H4 (cell line): ENCODE data around the gene RBM23. TPM values are rescaled to one million over a fixed set of nuclear protein-coding genes. Genes with fewer than 3 reads are reported as not detected.
"Not testable (repeated sequence)": the region's sequence is repeated elsewhere in the genome, so short reads cannot be mapped to it uniquely, and the experiment has no call there.

Source experiments
- DNase-seq: peaks from one replicate; pipeline ENCODE4 v3.0.0-alpha.2; 2015; ENCODE audit warnings: low spot score
- total RNA-seq: library from RNA; depleted of rRNA; stranded (reverse); fragments of >200 nt; shearing (Covaris generic); gene quantifications from 2 replicates; pipeline ENCODE4 v1.2.3, GENCODE V29; 2014

Gene RBM23
- total RNA-seq, 1 experiment from 2014 or later: 98.4 TPM

DNA sequence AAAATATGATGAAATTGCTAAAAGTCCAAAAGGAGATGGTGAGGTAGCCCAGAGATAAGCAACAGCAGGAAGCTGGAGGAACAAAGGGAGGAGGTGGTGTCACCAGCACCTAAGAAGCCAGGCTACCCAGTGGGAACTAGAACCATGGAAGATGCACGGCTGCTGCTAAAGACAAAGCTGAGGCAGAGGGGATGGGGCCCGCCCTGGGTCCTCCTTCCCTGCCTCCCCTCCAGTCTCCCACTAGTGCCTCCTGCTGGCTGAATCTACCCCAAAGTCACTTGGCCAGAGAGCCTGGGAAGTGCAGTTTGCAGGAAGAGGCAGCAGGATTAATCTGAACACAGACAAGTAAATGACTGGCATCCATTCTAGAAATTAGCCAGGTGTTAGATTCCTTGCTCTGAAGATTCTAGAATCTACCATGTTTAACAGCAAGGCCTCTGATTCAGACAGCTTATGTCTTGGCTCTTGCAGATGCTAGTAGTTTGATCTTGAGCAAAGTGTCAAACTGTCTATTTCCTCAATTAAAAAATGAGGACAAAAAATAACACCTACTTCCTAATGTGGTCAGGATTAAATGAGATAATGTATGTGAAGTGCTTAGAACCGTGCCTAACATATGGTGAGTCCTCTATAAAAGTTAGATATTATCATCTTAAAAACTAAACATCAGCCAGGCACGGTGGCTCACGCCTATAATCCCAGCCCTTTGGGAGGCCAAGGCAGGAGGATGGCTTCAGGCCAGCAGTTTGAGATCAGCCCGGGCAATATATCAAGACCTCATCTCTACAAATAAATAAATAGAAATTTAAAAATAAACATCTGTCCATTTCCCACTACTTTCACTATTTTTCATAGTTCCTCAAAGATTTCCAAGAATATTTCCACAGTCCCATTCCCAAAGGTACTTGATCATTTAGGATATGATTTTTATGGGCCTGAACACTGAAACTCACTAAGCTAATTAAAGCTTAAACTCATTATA, 53.2 kb downstream of the RBM23 start:
- DNase-seq: no peak

DNA sequence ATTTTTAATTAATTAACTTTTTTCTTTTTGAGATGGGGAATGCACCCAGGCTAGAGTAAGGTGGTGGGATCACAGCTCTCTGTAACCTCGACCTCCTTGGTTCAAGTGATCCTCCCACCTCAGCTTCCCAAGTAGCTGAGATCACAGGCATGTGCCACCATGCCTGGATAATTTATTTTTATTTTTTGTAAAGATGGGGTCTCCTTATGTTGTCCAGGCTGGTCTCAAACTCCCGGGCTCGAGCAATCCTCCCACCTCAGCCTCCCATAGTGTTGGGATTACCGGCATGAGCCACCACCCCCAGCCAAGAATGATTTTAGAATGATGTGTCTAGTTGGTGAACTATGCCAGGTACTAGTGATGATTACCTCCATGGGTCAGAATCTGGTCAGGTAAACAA, 54.0 kb downstream of the RBM23 start:
- DNase-seq: no peak

DNA sequence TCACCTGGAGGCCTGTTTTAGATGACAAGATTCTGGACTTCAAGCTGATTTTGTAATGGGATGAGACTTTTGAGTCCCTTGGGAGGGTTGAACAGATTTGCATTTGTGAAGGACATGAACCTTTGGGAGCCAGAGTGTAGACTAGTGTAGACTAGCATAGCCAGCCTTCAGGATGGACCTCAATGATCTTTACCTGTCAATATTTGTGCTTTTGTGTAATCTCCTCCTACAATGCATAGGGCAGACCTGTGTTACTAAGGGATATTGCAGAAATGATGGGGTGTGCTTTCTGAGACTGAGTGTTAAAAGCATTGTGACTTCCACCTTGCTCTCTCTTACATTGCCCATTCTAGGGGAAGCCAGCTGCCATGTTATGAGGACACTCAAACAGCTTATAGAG, 57.3 kb downstream of the RBM23 start:
- DNase-seq: no peak

DNA sequence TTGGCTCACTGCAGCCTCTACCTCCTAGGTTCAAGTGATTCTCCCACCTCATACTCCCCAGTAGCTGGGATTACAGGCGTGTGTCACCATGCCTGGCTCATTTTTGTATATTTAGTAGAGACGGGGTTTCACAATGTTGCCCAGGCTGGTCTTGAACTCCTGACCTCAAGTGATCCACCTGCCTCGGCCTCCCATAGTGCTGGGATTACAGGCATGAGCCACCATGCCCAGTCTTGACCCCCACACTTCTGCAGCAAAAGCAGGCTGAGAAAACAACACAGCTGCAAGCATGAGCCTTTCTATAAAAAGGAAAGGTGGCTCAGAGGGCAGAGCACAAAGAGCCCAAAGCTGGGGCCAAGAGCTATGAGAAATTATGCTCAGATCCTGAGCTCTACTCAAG, 58.6 kb downstream of the RBM23 start:
- DNase-seq: not testable (repeated sequence)

DNA sequence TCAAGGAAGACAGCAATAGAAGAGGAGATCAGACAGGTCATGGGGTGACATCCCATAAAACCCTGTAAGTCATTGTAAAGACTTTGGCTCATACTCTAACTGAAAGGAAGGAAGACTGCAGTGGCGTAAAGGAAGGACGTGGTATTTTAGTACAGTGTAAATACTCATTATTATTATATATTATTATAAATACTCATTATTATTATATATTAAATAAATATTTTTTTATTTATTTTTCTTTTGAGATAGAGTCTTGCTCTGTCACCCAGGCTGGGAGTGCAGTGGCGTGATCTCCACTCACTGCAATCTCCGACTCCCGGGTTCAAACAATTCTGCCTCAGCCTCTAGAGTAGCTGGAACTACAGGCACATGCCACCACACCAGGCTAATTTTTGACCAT, 62.5 kb downstream of the RBM23 start:
- no peak for DNase-seq

DNA sequence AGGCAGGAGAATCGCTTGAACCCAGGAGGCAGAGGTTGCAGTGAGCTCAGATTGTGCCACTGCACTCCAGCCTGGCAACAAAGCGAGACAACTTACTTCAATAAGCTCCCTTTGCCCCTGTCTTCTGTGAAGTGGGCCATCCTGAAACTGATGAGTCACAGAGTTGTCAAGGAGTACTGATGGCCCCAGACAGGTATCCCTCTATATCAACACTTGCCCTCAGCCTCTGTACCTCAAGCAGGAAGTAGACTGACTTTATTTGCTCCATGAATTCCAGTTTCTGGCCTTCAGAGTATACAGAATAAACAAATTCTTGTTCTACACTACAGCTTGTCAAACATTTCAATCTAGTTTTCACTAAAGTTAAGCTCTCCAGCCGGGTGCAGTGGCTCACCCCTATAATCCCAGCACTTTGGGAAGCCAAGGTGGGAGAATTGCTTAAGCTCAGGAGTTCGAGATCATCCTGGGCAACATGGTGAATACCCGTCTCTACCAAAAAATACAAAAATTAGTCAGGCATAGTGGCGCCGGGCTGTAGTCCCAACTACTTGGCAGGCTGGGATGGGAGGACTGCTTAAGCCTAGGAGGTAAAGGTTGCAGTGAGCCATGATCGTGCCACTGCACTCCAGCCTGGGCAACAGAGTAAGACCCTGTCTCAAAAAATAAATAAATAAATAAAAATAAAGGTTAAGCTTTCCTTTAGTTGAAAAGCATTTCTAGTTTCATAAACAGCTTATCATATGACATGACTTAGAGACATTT, 63.8 kb downstream of the RBM23 start:
- DNase-seq: no peak

DNA sequence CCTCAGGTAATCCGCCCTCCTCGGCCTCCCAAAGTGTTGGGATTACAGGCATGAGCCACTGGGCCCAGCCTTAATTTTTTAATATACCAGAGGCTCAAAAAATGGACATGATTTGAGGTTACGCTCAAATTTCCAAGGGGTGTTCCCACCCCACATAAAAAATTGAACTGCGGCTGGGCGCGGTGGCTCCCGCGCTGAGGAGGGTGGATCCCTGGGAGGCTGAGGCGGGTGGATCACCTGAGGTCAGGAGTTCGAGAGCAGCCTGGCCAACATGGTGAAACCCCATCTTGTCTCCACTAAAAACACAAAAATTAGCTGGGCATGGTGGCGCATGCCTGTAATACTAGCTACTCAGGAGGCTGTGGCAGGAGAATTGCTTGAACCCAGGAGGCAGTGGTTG, 64.7 kb downstream of the RBM23 start:
- not testable (repeated sequence) for DNase-seq

DNA sequence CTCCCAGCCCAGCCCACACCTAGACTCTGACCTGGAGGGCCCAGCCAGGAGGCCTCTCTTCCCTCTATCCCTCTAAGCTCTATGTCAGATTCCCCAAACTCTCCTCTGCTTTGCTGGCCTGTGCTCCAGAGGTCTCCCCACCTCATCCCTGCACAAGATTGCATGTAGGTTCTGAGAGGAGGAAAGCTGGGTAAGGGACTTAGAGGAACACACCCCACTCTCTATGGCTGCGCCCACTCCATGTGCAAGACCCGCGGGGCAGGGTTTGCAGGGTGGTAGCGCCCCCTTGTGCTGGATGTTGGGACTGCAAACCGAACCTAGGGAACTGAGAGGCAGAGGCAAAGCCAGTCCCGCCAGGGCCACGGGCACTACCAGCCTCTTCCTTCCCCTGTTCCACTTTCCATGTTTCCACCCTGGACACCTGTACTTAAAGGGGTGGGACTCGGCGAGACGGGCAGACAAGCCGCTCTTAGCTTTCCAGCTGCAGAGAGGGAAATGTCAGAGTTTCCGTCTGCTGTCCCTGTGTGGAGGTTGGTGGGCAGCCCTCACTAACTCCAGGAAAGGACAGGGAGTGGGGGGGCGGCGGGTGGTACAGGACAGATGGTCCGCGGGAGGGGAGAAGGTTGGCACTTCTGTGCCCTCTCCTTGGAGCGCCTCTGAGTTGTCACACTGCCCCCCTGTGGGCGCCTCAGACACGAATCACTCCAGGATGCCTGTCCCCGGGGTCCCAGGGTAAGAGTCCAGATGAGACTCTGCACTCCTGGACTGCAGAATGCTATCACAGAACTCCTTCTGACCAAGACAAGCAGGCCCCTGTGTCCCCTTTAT, 65.8 kb downstream of the RBM23 start:
- DNase-seq: peak; percentile 79

DNA sequence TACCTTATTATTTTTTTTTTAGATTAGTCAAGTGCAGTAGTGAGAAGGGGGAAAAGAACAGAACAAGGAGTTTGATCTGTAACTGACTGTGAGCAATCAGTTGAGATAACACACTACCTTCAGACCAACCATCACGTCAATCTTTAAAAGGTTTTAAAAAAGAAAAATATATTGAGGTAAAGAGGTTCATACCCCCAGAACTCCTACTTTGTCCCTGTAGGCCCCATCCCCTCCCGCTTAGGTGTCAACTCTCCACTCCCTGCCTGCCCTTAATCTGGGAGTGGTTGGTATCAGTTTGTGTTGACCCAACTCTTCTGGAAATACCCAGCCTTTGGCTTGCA, 66.4 kb downstream of the RBM23 start:
- no peak for DNase-seq

DNA sequence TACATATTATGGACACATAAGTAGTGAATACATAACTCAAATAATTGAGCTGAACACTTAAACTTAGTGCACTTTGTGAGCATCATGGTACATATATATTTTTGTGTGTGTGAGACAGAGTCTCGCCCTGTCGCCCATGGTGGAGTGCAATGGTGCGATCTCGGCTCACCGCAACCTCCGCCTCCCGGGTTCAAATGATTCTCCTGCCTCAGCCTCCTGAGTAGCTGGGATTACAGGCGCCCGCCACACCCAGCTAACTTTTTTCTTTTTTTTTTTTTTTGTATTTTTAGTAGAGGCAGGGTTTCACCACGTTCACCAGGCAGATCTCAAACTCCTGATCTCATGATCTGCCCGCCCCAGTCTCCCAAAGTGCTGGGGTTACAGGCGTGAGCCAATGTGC, 66.8 kb downstream of the RBM23 start:
- DNase-seq: not testable (repeated sequence)

DNA sequence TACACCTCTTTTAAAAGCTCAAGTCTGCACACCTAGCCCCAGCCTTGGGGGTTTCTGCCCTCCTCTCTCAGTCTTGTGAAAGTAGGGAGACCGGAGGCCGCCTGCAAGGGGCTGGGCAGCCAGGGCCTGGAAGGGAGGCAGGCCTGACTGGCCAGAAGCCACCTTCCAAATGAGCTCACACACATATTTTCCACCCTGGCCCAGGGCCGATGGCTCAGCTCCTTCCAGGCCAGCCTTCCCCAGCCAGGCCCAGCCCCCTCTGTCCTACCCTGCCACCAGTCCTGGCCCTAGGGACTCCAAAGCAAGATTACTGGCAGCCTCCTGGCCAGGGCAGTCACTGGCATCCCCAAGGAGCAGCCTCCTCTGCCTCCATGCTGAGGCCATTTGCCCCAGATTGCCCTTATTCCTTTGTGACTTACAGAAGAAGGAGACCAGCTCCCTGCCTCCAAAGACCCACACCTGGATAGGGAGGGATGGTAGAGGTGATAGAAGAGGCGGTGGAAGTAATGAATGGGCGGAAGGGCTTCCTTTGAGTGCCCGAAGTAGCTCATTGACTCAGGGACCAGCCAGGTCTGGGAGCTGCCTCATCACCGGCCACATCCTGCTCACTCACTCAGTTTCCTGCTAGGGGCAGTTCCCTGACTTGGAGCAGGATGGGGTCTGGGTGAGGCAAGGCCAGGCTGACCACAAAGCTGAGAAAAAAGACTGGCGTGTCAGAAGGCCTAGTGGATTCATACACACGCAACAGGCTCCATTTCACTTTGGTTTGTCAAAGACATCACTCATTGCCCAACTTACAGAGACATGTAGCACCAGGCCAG, 67.8 kb downstream of the RBM23 start:
- DNase-seq: peak; percentile 78

DNA sequence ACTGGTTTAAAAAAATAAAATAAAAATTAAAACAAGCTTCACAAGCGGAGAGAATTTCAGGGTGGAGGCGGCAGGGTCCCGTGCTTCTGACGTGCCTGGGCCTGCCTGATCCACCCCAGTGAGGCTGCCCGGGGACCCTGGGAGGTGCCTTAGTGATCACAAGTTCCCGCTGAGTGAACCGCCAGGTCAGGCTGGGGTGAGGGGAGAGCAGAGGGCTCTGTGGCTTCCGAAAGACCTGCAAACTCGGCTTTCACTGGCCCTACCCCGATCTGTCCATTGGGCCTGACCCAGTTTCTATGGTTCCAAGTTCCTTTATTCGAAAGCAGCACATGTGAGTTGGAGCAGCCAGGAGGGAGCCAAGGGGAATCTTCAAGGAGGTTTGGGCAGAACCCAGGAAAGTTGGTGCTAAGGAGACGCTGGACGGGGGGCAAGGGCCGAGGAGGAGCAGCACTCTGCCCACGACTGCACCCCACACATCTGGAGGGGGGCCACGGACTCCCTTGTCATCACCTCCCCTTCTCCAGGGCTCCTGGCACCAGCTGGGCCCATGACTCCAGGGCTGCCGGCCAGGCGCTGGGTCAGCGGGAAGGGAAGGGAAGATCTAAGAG, 69.6 kb downstream of the RBM23 start:
- no peak for DNase-seq

DNA sequence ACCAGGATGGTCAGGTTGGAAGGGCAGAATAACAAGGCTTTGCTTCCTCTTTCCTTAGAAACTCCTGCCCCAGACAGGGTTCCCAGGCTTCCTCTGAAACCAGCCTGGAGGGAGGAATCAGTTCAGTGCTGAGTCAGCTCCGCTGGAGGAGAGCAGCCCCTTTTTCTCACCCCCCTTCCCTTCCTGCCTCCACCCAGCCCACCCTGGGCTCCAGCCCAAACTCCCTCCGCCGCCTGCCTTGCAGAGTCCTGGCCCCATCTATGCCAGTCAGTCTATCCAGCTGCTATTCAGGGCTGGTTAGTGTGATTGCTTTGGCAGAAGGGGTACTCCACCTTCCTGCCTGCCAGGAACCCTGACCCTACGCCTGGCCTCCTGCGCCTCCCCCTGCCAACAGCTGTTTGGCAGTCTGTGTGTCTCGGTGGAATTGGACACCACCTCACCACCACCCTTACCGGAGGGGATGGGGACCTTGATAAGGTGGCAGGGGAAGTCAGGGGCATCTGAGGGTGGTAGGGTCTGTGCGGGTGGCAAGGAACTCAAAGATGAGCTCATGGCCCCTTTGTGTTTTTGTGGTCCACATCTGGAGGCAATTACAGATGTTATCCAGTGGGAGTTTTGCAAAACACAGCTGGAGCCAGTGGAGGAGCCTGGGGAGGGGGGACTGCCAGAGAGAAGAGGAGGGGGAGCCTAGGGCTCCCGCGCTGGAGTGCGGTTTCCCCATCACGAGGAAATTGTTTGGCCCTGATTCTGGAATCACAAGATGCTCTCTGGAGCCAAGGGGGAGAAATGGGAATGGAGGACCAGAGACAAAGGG, 70.4 kb downstream of the RBM23 start:
- peak; percentile 95 for DNase-seq

DNA sequence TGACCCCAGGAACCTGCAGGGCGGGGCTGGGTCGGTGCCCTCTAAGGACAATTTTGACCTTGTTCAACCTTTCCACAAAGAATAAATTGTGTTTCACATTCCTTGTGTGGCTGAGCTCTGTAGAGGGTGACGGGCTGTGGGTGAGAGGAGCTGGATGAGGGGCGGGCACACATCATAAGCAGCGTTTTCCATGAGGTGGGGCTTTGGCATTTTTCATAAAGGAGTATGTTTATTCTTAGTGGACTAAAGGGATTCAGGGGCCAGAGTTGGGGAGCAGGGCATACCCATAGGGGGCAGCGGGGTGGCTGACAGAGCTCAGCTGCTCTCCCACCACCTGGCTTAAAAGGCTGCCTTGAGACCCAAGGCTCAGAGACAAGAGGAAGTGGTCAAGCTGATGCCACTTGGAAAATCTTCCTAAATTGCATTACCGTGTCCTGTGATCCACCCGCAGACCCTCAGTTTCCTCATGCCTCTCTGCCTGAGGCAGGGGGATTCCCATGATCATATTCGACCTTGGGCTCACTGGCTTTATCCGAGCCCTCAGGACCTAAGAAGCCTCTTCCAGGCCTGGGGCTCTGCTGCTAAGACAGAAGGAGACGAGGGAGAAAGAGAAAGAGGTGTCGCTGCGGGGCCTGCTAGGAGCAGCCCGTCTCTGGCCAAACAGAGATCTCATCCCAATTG, 71.1 kb downstream of the RBM23 start:
- DNase-seq: peak; percentile 43

DNA sequence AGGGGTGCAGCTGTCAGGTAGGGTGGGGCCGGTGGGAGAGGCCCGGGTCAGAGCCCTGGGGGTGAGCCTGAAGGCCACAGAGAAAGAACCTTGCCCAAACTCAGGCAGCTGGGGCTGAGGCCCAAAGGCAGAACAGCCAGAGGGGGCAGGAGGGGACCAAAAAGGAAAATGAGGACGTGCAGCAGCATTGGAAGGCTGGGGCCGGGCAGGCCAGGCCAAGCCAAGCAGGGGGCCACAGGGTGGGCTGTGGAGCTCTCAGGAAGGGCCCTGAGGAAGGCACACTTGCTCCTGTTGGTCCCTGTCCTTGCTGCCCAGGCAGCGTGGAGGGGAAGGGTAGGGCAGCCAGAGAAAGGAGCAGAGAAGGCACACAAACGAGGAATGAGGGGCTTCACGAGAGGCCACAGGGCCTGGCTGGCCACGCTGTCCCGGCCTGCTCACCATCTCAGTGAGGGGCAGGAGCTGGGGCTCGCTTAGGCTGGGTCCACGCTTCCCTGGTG, 72.1 kb downstream of the RBM23 start:
- DNase-seq: no peak

DNA sequence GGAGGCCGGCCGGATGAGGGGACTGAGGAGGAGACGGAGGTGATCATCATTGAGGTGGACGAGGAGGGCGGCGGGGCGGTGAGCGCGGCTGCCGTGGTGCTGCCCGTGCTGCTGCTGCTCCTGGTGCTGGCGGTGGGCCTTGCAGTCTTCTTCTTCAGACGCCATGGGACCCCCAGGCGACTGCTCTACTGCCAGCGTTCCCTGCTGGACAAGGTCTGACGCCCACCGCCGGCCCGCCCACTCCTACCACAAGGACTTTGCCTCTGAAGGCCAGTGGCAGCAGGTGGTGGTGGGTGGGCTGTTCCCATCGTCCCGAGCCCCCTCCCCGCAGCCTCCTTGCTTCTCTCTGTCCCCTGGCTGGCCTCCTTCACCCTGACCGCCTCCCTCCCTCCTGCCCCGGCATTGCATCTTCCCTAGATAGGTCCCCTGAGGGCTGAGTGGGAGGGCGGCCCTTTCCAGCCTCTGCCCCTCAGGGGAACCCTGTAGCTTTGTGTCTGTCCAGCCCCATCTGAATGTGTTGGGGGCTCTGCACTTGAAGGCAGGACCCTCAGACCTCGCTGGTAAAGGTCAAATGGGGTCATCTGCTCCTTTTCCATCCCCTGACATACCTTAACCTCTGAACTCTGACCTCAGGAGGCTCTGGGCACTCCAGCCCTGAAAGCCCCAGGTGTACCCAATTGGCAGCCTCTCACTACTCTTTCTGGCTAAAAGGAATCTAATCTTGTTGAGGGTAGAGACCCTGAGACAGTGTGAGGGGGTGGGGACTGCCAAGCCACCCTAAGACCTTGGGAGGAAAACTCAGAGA, 72.9 kb downstream of the RBM23 start:
- DNase-seq: no peak

DNA sequence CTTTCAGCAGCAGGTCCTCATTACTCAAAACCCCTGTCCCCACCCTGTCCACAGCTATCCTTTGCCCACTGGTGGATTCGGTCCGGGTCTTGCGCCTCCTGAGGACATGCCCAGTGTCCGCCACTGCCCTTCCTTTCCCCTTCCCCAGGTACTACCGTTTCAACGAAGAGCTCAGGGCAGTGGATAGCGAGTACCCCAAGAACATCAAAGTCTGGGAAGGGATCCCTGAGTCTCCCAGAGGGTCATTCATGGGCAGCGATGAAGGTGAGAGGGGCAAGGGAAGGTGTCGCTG, 73.9 kb downstream of the RBM23 start:
- no peak for DNase-seq
